Caco-2 (cell line): ENCODE measurements around the gene FGF1. TPM values are rescaled to one million over a fixed set of nuclear protein-coding genes. Genes with fewer than 3 reads are reported as not detected.

Experiments
- BruUV-seq: library from RNA; stranded (reverse); fragments of 400-500 nt; replicated peaks from 2 replicates; lab custom pipeline; 2021; lab: Mats Ljungman, UMichigan
- CTCF ChIA-PET: fragments of 300-600 bp; sonication (Branson Sonifier 250); formaldehyde crosslinking; loops from one replicate; lab custom pipeline; 2022; ENCODE audit warnings: antibody characterized with exemption; lab: Charles Lee
- POLR2A ChIA-PET: fragments of 300-600 bp; sonication (Branson Sonifier 250); formaldehyde crosslinking; loops from one replicate; lab custom pipeline; 2022; ENCODE audit warnings: antibody characterized with exemption; lab: Charles Lee
- DNase-seq, 2 experiments: peaks; one replicate each; pipeline versions ENCODE4 v3.0.0 to v3.0.0-alpha.2; 2020 to 2022
- H3K27me3 ChIP-seq: replicated peaks from 2 replicates; pipeline ENCODE4 v1.6.0; 2011; ENCODE audit warnings: low read length; ENCODE audit not compliant: control insufficient read depth, insufficient read depth
- H3K36me3 ChIP-seq: 2 replicates; pipeline ENCODE4 v1.5.1; 2011; ENCODE audit warnings: low read length; ENCODE audit not compliant: control insufficient read depth, insufficient read depth
- H3K4me1 ChIP-seq: fragments of 250-450 bp; sonication (Bioruptor Pico); 2 replicates; pipeline ENCODE4 v1.5.1; 2020; ENCODE audit warnings: mild to moderate bottlenecking
- H3K4me3 ChIP-seq: 2 replicates; pipeline ENCODE4 v1.5.1; 2011; ENCODE audit warnings: low read depth, mild to moderate bottlenecking, control low read depth, low read length
- H3K9me3 ChIP-seq: fragments of 250-450 bp; sonication (Bioruptor Pico); 2 replicates; pipeline ENCODE4 v1.5.1; 2020; ENCODE audit warnings: mild to moderate bottlenecking, moderate library complexity
- H3K27ac Mint-ChIP-seq: one replicate; pipeline ENCODE4 v1.8.0; 2022; ENCODE audit warnings: mixed read lengths; ENCODE audit not compliant: unreplicated experiment
- H3K27me3 Mint-ChIP-seq: one replicate; pipeline ENCODE4 v1.8.0; 2022; ENCODE audit warnings: mixed read lengths; ENCODE audit not compliant: insufficient read depth, unreplicated experiment
- H3K36me3 Mint-ChIP-seq: one replicate; pipeline ENCODE4 v1.8.0; 2022; ENCODE audit warnings: mild to moderate bottlenecking, mixed read lengths; ENCODE audit not compliant: insufficient read depth, unreplicated experiment
- H3K4me1 Mint-ChIP-seq: one replicate; pipeline ENCODE4 v1.8.0; 2022; ENCODE audit warnings: low read depth, mixed read lengths; ENCODE audit not compliant: unreplicated experiment
- H3K4me3 Mint-ChIP-seq: one replicate; pipeline ENCODE4 v1.8.0; 2022; ENCODE audit warnings: mild to moderate bottlenecking, moderate library complexity, mixed read lengths; ENCODE audit not compliant: unreplicated experiment
- H3K9me3 Mint-ChIP-seq: one replicate; pipeline ENCODE4 v1.8.0; 2022; ENCODE audit warnings: mixed read lengths; ENCODE audit not compliant: unreplicated experiment
- CTCF ChIP-seq, 2 experiments: fragments of 200-600 bp in 1 of 2; IDR thresholded peaks; 1 replicate in 1 of 2; 2 replicates in 1 of 2; pipeline versions ENCODE4 v1.5.1 to v1.8.0; 2011 to 2022; ENCODE audit warnings: antibody characterized with exemption in 1 of 2, control low read depth in 1 of 2, inconsistent platforms in 1 of 2, low read depth in 1 of 2, low read length in 1 of 2, mild to moderate bottlenecking in 1 of 2, moderate library complexity in 1 of 2; ENCODE audit not compliant: insufficient read depth in 1 of 2, severe bottlenecking in 1 of 2, unreplicated experiment in 1 of 2
- intact Hi-C: fragments of 100-400 bp; cut with micrococcal nuclease; formaldehyde crosslinking; loops from one replicate; pipeline ENCODE4 v1.10.0; 2022; ENCODE audit not compliant: unreplicated experiment
- total RNA-seq: library from RNA; stranded (reverse); gene quantifications from 2 replicates; pipeline ENCODE4 v1.2.3, GENCODE V29; 2022

The FGF1 gene
- total RNA-seq, 1 experiment from 2014 or later: not detected

- no peak for TF ChIP-seq CTCF (IDR thresholded peaks at IDR 0.05; ENCODE audit: insufficient read depth in 1 of 2, low read depth in 1 of 2, low read length in 1 of 2, severe bottlenecking in 1 of 2, unreplicated experiment in 1 of 2)
- POLR2A ChIA-PET: no interaction called here
Observed at GRCh38 chr5:142627383-142628217, 58.3 kb downstream of the FGF1 start.

GRCh38 chr5:142626786-142627185, 59.1 kb downstream of the FGF1 start:
- no TSS peak for BruUV-seq
- no peak for DNase-seq
- intact Hi-C loops: no loop called here
- Histone ChIP-seq H3K27me3 (no peaks in the 10 kb centered on the region; the same call in 1 of the 2 replicates), H3K4me3 (no peak overlapping the region), H3K36me3 (no peaks in the 10 kb centered on the region), H3K9me3 (no peaks in the 10 kb centered on the region), H3K4me1 (no peaks in the 10 kb centered on the region)
- Mint-ChIP-seq H3K4me3 (no peak overlapping the region), H3K9me3 (no peaks in the 10 kb centered on the region), H3K36me3 (no peaks in the 10 kb centered on the region), H3K4me1 (no peaks in the 10 kb centered on the region), H3K27me3 (peaks cover 4% of the 10 kb centered on the region), H3K27ac (no peak overlapping the region)
- no peak for TF ChIP-seq CTCF (IDR thresholded peaks at IDR 0.05; ENCODE audit: insufficient read depth in 1 of 2, low read depth in 1 of 2, low read length in 1 of 2, severe bottlenecking in 1 of 2, unreplicated experiment in 1 of 2)
- CTCF ChIA-PET: interaction anchor here (1.3 to 1.6 kb wide), 2 partner anchors 29 to 87 kb away, joined by 4 read pairs; no protein-coding TSS in a partner anchor
- POLR2A ChIA-PET: no interaction called here

More at GRCh38 chr5:142627383-142628217, 58.3 kb downstream of the FGF1 start:
- H3K9me3 ChIP-seq: no peaks in the 10 kb centered on the region
- no peak overlapping the region for H3K27ac Mint-ChIP-seq
- intact Hi-C loops: no loop called here
- H3K4me1 ChIP-seq: no peaks in the 10 kb centered on the region
- no peak overlapping the region for H3K4me3 Mint-ChIP-seq
- DNase-seq: no peak
- H3K36me3 ChIP-seq: no peaks in the 10 kb centered on the region
- H3K27me3 Mint-ChIP-seq: peaks cover 3% of the 10 kb centered on the region
- BruUV-seq: no TSS peak
- no peaks in the 10 kb centered on the region for H3K4me1 Mint-ChIP-seq
- H3K36me3 Mint-ChIP-seq: no peaks in the 10 kb centered on the region
- CTCF ChIA-PET: interaction anchor here (1.3 to 1.6 kb wide), 2 partner anchors 28 to 86 kb away, joined by 4 read pairs; no protein-coding TSS in a partner anchor
- no peak overlapping the region for H3K4me3 ChIP-seq
- H3K9me3 Mint-ChIP-seq: no peaks in the 10 kb centered on the region
- no peaks in the 10 kb centered on the region; the same call in 1 of the 2 replicates for H3K27me3 ChIP-seq

- Histone ChIP-seq H3K27me3 (no peaks in the 10 kb centered on the region; the same call in 1 of the 2 replicates), H3K4me3 (no peak overlapping the region), H3K36me3 (no peaks in the 10 kb centered on the region), H3K9me3 (no peaks in the 10 kb centered on the region), H3K4me1 (no peaks in the 10 kb centered on the region)
- no peak for TF ChIP-seq CTCF (IDR thresholded peaks at IDR 0.05; ENCODE audit: insufficient read depth in 1 of 2, low read depth in 1 of 2, low read length in 1 of 2, severe bottlenecking in 1 of 2, unreplicated experiment in 1 of 2)
- ChIA-PET CTCF (interaction anchor here (1.3 to 1.6 kb wide), 2 partner anchors 30 to 87 kb away, joined by 4 read pairs; no protein-coding TSS in a partner anchor), POLR2A (no interaction called here)
- H3K9me3 Mint-ChIP-seq: no peaks in the 10 kb centered on the region
- H3K36me3 Mint-ChIP-seq: no peaks in the 10 kb centered on the region
- no TSS peak for BruUV-seq
- no peak overlapping the region for H3K4me3 Mint-ChIP-seq
- peaks cover 7% of the 10 kb centered on the region for H3K27me3 Mint-ChIP-seq
- no peak overlapping the region for H3K27ac Mint-ChIP-seq
- DNase-seq: no peak
- intact Hi-C loops: no loop called here
- H3K4me1 Mint-ChIP-seq: no peaks in the 10 kb centered on the region
Observed at GRCh38 chr5:142626099-142626498, 59.8 kb downstream of the FGF1 start.
